Measurements from ENCODE around the gene PSMC5. TPM values are rescaled to one million over a fixed set of nuclear protein-coding genes. Genes with fewer than 3 reads are reported as not detected.

PSMC5 gene
- total RNA-seq = 170 and 178 TPM in 2 replicates
- long read RNA-seq, transcript PSMC5-212 (11 exons, 1,474 nt) = minor isoform, 5 of 454 reads
- long read RNA-seq, transcript PSMC5-203 (12 exons, 1,680 nt) = minor isoform, 31 of 454 reads
- long read RNA-seq, transcript PSMC5-201 (12 exons, 1,579 nt) = major isoform, 375 of 454 reads
- long read RNA-seq, partial matches to known transcripts = 15 of 454 reads
- long read RNA-seq, other reads (novel, unspliced or antisense) = 28 of 454 reads

DNA sequence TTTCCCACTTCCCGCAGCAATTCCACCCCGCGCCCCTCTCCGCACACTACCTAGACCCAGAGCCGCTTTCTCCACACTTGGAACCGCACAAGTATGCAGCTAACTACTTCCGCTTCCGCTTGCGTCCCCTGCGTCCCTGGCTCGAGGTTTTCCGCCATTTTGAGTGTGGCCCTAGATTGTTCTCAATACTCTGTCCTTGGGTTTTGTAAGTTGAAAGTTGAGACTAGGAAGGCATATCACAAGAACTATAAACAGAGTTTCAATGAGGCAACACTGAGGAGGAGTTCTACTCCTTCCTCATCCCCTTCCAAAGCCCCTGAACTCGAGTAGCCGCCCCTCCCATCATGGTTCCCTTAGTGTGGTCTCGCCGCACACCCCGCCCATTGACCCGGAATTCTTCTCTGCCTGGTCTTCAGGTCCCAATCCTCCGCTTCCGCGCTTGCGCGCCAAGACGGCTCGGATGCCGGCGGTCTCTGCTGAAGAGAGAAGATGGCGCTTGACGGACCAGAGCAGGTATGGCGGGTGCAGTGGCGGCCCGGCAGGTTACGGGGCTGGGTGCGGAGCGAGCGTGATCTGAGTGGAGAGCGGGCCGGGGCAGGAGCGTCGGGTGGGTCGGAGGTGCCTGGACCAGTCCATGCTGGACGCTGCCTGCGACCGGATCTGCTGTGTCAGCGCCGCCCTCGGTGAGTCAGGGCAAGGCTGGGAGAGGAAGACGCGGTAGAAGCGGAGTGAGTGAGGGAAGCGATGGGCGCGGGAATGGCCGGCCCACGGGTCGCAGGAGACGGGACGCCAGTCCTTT lies at the start of gene PSMC5, which contains the start of gene FTSJ3:
TSS of gene PSMC5 (plus strand) at position 430 of the 799 bp plus-strand sequence. CDS start at position 490, 60 bp downstream.
TSS of gene FTSJ3 (minus strand) at position 662 of the 799 bp plus-strand sequence. CDS start 761 bp downstream, outside the sequence.
- Mint-ChIP-seq H3K9me3 (no peaks in the 10 kb centered on the region), H3K4me1 (peaks cover 39% of the 10 kb centered on the region)
- TF ChIP-seq, protein P1, sequence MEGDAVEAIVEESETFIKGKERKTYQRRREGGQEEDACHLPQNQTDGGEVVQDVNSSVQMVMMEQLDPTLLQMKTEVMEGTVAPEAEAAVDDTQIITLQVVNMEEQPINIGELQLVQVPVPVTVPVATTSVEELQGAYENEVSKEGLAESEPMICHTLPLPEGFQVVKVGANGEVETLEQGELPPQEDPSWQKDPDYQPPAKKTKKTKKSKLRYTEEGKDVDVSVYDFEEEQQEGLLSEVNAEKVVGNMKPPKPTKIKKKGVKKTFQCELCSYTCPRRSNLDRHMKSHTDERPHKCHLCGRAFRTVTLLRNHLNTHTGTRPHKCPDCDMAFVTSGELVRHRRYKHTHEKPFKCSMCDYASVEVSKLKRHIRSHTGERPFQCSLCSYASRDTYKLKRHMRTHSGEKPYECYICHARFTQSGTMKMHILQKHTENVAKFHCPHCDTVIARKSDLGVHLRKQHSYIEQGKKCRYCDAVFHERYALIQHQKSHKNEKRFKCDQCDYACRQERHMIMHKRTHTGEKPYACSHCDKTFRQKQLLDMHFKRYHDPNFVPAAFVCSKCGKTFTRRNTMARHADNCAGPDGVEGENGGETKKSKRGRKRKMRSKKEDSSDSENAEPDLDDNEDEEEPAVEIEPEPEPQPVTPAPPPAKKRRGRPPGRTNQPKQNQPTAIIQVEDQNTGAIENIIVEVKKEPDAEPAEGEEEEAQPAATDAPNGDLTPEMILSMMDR (conservative IDR thresholded peaks at IDR 0.05) = peak; percentile 62

DNA sequence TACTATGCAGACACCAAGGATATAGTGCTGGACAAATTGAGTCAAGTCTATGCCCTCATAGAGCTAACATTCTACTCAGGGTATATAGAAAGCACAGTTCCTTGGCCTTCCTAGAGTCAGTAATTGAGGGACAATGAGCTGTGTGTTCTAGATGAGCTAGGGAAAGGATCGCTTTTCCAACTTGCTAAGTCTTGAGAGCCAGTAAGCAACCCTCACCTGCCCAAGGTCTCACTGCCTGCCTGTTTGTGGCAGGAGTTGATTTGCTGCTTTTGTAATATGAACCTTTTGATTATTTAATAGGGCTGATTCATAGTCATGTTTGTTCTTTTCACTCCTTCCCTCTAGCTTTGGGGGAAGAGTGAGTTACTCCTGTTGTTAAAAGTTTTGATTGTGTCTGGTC lies 46.7 kb upstream of the PSMC5 start:
- H3K4me3 Mint-ChIP-seq = peak overlapping the region; percentile 20
- H3K27ac Mint-ChIP-seq (ENCODE audit: unreplicated experiment) = no peak overlapping the region
- peaks cover 7% of the 10 kb centered on the region for H3K36me3 Mint-ChIP-seq (ENCODE audit: low read depth)
- H3K27me3 Mint-ChIP-seq (ENCODE audit: low read depth) = no peaks in the 10 kb centered on the region
- TF ChIP-seq, protein P1 (conservative IDR thresholded peaks at IDR 0.05) = no peak
- peaks cover 39% of the 10 kb centered on the region for H3K4me1 Mint-ChIP-seq
- no peak for DNase-seq (ENCODE audit: low read depth, low spot score)
- no peaks in the 10 kb centered on the region for H3K9me3 Mint-ChIP-seq

More for the DNA sequence above, at the start of gene PSMC5, which contains the start of gene FTSJ3:
- peaks cover 3% of the 10 kb centered on the region for H3K27me3 Mint-ChIP-seq (ENCODE audit: low read depth)
- peak within 1 kb of the TSS; percentile 100 for H3K27ac Mint-ChIP-seq (ENCODE audit: unreplicated experiment)
- H3K36me3 Mint-ChIP-seq (ENCODE audit: low read depth) = peaks cover 41% of the 10 kb centered on the region
- H3K4me3 Mint-ChIP-seq = peak within 1 kb of the TSS; percentile 99
- peak; percentile 90 for DNase-seq (ENCODE audit: low read depth, low spot score)

DNA sequence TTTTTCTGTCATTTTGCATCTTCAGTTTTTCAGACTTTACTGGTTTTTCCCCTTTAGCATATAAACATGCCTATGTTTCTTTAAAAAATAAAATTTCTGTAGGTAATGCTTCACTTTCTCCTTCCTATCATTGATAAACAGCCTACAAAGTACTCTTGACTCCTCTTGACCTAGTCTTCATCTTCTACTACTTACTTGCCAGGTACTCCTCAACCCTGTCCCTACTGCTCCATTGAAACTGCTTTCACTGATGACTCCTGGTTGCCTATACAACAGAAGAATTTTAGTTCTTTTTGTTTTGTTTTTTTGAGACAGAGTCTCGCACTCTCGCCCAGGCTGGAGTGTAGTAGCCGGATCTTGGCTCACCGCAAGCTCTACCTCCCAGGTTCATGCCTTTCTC lies 46.3 kb upstream of the PSMC5 start:
- no peak overlapping the region for H3K27ac Mint-ChIP-seq (ENCODE audit: unreplicated experiment)
- H3K4me1 Mint-ChIP-seq = peaks cover 35% of the 10 kb centered on the region
- no peaks in the 10 kb centered on the region for H3K9me3 Mint-ChIP-seq
- no peaks in the 10 kb centered on the region for H3K27me3 Mint-ChIP-seq (ENCODE audit: low read depth)
- H3K36me3 Mint-ChIP-seq (ENCODE audit: low read depth) = peaks cover 7% of the 10 kb centered on the region
- DNase-seq (ENCODE audit: low read depth, low spot score) = no peak
- no peak overlapping the region for H3K4me3 Mint-ChIP-seq
- TF ChIP-seq, protein P1 (conservative IDR thresholded peaks at IDR 0.05) = no peak

DNA sequence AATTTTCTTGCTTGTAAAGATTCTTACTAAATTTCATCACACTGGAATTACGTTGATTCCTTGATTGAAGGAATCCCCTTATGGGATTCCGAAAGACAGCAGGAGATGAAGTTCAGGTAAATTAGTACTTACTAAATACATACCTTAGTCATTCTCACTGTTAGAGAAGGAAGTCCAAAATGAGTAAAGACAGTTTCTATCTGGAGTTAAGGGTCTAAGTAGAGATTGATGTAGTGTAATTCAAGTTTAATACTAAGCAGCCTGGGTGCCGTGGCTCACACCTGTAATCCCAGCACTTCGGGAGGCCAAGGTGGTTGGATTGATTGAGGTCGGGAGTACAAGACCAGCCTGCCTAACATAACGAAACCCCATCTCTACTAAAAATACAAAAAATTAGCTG lies 43.7 kb upstream of the PSMC5 start:
- no peak overlapping the region for H3K27ac Mint-ChIP-seq (ENCODE audit: unreplicated experiment)
- H3K4me3 Mint-ChIP-seq = no peak overlapping the region
- no peak for DNase-seq (ENCODE audit: low read depth, low spot score)
- H3K9me3 Mint-ChIP-seq = no peaks in the 10 kb centered on the region
- H3K27me3 Mint-ChIP-seq (ENCODE audit: low read depth) = no peaks in the 10 kb centered on the region
- H3K4me1 Mint-ChIP-seq = peaks cover 22% of the 10 kb centered on the region
- TF ChIP-seq, protein P1 (conservative IDR thresholded peaks at IDR 0.05) = no peak
- peaks cover 10% of the 10 kb centered on the region for H3K36me3 Mint-ChIP-seq (ENCODE audit: low read depth)

DNA sequence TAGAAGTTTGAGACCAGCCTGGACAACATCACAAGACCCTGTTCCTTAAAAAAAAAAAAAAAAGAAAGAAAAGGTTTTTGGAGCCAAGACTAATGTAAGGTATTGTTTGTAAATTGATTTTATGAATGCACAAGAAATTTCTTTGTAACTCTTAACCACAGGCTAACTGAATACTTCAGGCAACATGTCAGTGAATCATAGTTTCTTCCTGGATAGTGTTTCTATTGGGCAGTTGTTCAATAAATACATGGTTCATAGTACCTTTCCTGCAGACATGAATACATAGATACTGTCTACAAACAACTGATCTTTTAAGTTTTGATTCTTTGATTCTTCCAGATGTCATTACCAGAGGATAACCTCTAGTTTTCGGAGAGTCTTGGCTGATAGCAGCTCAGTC lies 41.7 kb upstream of the PSMC5 start:
- H3K4me1 Mint-ChIP-seq = peaks cover 13% of the 10 kb centered on the region
- H3K27ac Mint-ChIP-seq (ENCODE audit: unreplicated experiment) = no peak overlapping the region
- DNase-seq (ENCODE audit: low read depth, low spot score) = no peak
- H3K4me3 Mint-ChIP-seq = no peak overlapping the region
- H3K9me3 Mint-ChIP-seq = no peaks in the 10 kb centered on the region
- TF ChIP-seq, protein P1 (conservative IDR thresholded peaks at IDR 0.05) = no peak
- H3K36me3 Mint-ChIP-seq (ENCODE audit: low read depth) = peaks cover 3% of the 10 kb centered on the region
- no peaks in the 10 kb centered on the region for H3K27me3 Mint-ChIP-seq (ENCODE audit: low read depth)
